Keratinocyte (primary cell): ENCODE measurements around the gene EAPP.
"Not testable (repeated sequence)": the region's sequence is repeated elsewhere in the genome, so short reads cannot be mapped to it uniquely, and the experiment has no call there.

Experiments used
- CTCF ChIP-seq, 3 experiments: IDR thresholded peaks in 1 of 3; conservative IDR thresholded peaks in 1 of 3; optimal IDR thresholded peaks in 1 of 3; 2 replicates in 2 of 3; 3 replicates in 1 of 3; pipeline versions ENCODE3 to v1.5.1; 2011; ENCODE audit warnings: low read length in 3 of 3, mild to moderate bottlenecking in 3 of 3, moderate library complexity in 2 of 3, control low read depth in 1 of 3, inconsistent platforms in 1 of 3; ENCODE audit not compliant: insufficient read depth in 2 of 3; ENCODE audit errors: extremely low read depth in 1 of 3
- EZH2 ChIP-seq: IDR thresholded peaks from one replicate; pipeline ENCODE4 v1.6.1; 2012; ENCODE audit warnings: inconsistent platforms, mild to moderate bottlenecking, low read length, moderate library complexity

- TF ChIP-seq CTCF (optimal IDR thresholded peaks at IDR 0.05 in 1 of 3, IDR thresholded peaks at IDR 0.05 in 1 of 3, conservative IDR thresholded peaks at IDR 0.05 in 1 of 3; ENCODE audit: extremely low read depth in 1 of 3, insufficient read depth in 2 of 3, low read length in 3 of 3); EZH2: not testable (repeated sequence)
Measured at GRCh38 chr14:34476036-34476435, 63.5 kb downstream of the EAPP start.
